WI38 (cell line): ENCODE results near the gene ADAMTSL3.

Experiments used
- H3K4me3 ChIP-seq: 2 replicates; pipeline ENCODE4 v1.5.1; 2011; ENCODE audit warnings: low read depth, mild to moderate bottlenecking, control low read depth, low read length
- CTCF ChIP-seq: IDR thresholded peaks from 2 replicates; pipeline ENCODE4 v1.5.1; 2012; ENCODE audit warnings: low read depth, mild to moderate bottlenecking, control low read depth, low read length

The ADAMTSL3 gene

GRCh38 chr15:83612226-83612625 lies 41.7 kb upstream of the ADAMTSL3 start:
- TF ChIP-seq CTCF: no peak
- H3K4me3 ChIP-seq: no peak overlapping the region

- TF ChIP-seq CTCF: no peak
Observed at GRCh38 chr15:83612898-83613635, 40.9 kb upstream of the ADAMTSL3 start.

GRCh38 chr15:83613714-83614113 lies 40.2 kb upstream of the ADAMTSL3 start:
- H3K4me3 ChIP-seq: no peak overlapping the region
- no peak for TF ChIP-seq CTCF

More at GRCh38 chr15:83612898-83613635, 40.9 kb upstream of the ADAMTSL3 start:
- H3K4me3 ChIP-seq: no peak overlapping the region

- TF ChIP-seq CTCF: no peak
- H3K4me3 ChIP-seq: no peak overlapping the region
Observed at GRCh38 chr15:83616840-83617239, 37.1 kb upstream of the ADAMTSL3 start.

- no peak overlapping the region for H3K4me3 ChIP-seq
- no peak for TF ChIP-seq CTCF
Observed at GRCh38 chr15:83626171-83626802, 27.6 kb upstream of the ADAMTSL3 start.

GRCh38 chr15:83631534-83631933 lies 22.4 kb upstream of the ADAMTSL3 start:
- TF ChIP-seq CTCF: no peak
- H3K4me3 ChIP-seq: no peak overlapping the region

GRCh38 chr15:83643201-83643600 lies 10.7 kb upstream of the ADAMTSL3 start:
- TF ChIP-seq CTCF: no peak
- no peak overlapping the region for H3K4me3 ChIP-seq
